T-helper 22 cell (primary cell): Measurements from ENCODE around the gene C9orf50.

Source experiments
- DNase-seq: peaks from one replicate; pipeline ENCODE4 v3.0.0-alpha.2; 2020; ENCODE audit warnings: low read depth

Gene C9orf50

GRCh38 chr9:129631674-129632129 lies 10.8 kb upstream of the C9orf50 start:
- no peak for DNase-seq

GRCh38 chr9:129630967-129631673 lies 10.2 kb upstream of the C9orf50 start:
- no peak for DNase-seq

- no peak for DNase-seq
Measured at GRCh38 chr9:129629251-129629820, 8.4 kb upstream of the C9orf50 start.

GRCh38 chr9:129628709-129629108 lies 7.8 kb upstream of the C9orf50 start:
- DNase-seq, result no peak

GRCh38 chr9:129627556-129628440 lies 6.9 kb upstream of the C9orf50 start:
- no peak for DNase-seq

- peak; percentile 31 for DNase-seq
Measured at GRCh38 chr9:129626625-129627284, 5.9 kb upstream of the C9orf50 start.

- peak; percentile 85 for DNase-seq
Measured at GRCh38 chr9:129626079-129626624, 5.3 kb upstream of the C9orf50 start, which contains the start of gene NTMT1. TSS of gene NTMT1 (plus strand) at chr9:129626163. CDS start at chr9:129632704, 6,541 bp downstream.

GRCh38 chr9:129624947-129625346 lies 4.0 kb upstream of the C9orf50 start:
- DNase-seq, result peak; percentile 48

GRCh38 chr9:129624168-129624759 lies 3.4 kb upstream of the C9orf50 start:
- DNase-seq, result no peak

GRCh38 chr9:129623331-129623730 lies 2.4 kb upstream of the C9orf50 start:
- DNase-seq, result no peak

- no peak for DNase-seq
Measured at GRCh38 chr9:129619787-129620668, 873 bp downstream of the C9orf50 start.

GRCh38 chr9:129617167-129617566 lies 3.7 kb downstream of the C9orf50 start:
- no peak for DNase-seq

- no peak for DNase-seq
Measured at GRCh38 chr9:129615407-129616285, 5.3 kb downstream of the C9orf50 start.

- DNase-seq, result no peak
Measured at GRCh38 chr9:129614932-129615331, 6.0 kb downstream of the C9orf50 start.

- DNase-seq, result no peak
Measured at GRCh38 chr9:129613520-129614175, 7.3 kb downstream of the C9orf50 start.

GRCh38 chr9:129612815-129613519 lies 7.9 kb downstream of the C9orf50 start:
- DNase-seq, result no peak

GRCh38 chr9:129612123-129612522 lies 8.8 kb downstream of the C9orf50 start:
- DNase-seq, result no peak

GRCh38 chr9:129611307-129611800 lies 9.5 kb downstream of the C9orf50 start:
- DNase-seq, result no peak
